Transverse colon (tissue), 4 donors: ENCODE measurements around the gene DNHD1. TPM values are rescaled to one million over a fixed set of nuclear protein-coding genes. Genes with fewer than 3 reads are reported as not detected.

Experiments used
- DNase-seq: peaks from one replicate; pipeline ENCODE4 v3.0.0-alpha.2; 2019
- H3K27ac ChIP-seq, 4 donors: fragments of 200-600 bp; sonication (generic); 2 replicates each; pipeline ENCODE4 v1.5.1; 2016 to 2018; ENCODE audit warnings: inconsistent platforms in 4 of 4
- H3K27me3 ChIP-seq: fragments of 200-600 bp; sonication (generic); 2 replicates; pipeline ENCODE4 v1.5.1; 2017; ENCODE audit warnings: inconsistent platforms
- H3K36me3 ChIP-seq, 4 donors: fragments of 200-600 bp; sonication (generic); 2 replicates each; pipeline ENCODE4 v1.5.1; 2017 to 2019; ENCODE audit warnings: inconsistent platforms in 4 of 4
- H3K4me1 ChIP-seq, 4 donors: fragments of 200-600 bp; sonication (generic); 2 replicates each; pipeline ENCODE4 v1.5.1; 2017 to 2020; ENCODE audit warnings: inconsistent platforms in 4 of 4
- H3K4me3 ChIP-seq, 4 donors: fragments of 200-600 bp; sonication (generic); 1 replicate in 1 of 4; 2 replicates in 3 of 4; pipeline versions ENCODE4 v1.5.1 to v1.6.1; 2017 to 2019; ENCODE audit warnings: inconsistent platforms in 4 of 4
- H3K9me3 ChIP-seq, 2 donors: fragments of 200-600 bp; sonication (generic); 2 replicates each; pipeline ENCODE4 v1.5.1; 2017 to 2019; ENCODE audit warnings: inconsistent platforms in 2 of 2
- CTCF ChIP-seq, 5 experiments: fragments of 200-600 bp in 3 of 5; fragments of 450-650 bp in 2 of 5; sonication (generic) in 3 of 5; IDR thresholded peaks; 1 replicate in 2 of 5; 2 replicates in 3 of 5; pipeline ENCODE4 v1.5.1; 2016 to 2017; ENCODE audit warnings: antibody characterized with exemption in 5 of 5, inconsistent platforms in 3 of 5, mild to moderate bottlenecking in 2 of 5, moderate library complexity in 1 of 5
- EP300 ChIP-seq: sonication (generic); formaldehyde crosslinking; IDR thresholded peaks from one replicate; pipeline ENCODE4 v1.6.1; 2017; ENCODE audit warnings: antibody characterized with exemption, low read depth
- POLR2A ChIP-seq: fragments of 450-650 bp; IDR thresholded peaks from one replicate; pipeline ENCODE4 v1.6.1; 2016; ENCODE audit warnings: antibody characterized with exemption, mild to moderate bottlenecking, moderate library complexity
- POLR2AphosphoS5 ChIP-seq, 3 donors: sonication (generic); formaldehyde crosslinking; IDR thresholded peaks; one replicate each; pipeline ENCODE4 v1.6.1; 2016; ENCODE audit warnings: antibody characterized with exemption in 3 of 3
- WGBS, 2 donors: methylation state at CpG; one replicate each; pipeline ENCODE4 v1.1.5; 2018; ENCODE audit warnings: low coverage in 1 of 2; 5-methylcytosine and 5-hydroxymethylcytosine counted together
- in situ Hi-C, 4 donors: fragments of 200-750 bp; cut with MboI; loops; one replicate each; pipeline versions ENCODE4 v1.15.0 to v1.15.1; 2017; ENCODE audit warnings: low sequenced_read_pairs in 3 of 4, low pct_ligation_motif_present in 1 of 4, low pct_unique_long_range_greater_than_20kb in 1 of 4
- intact Hi-C: fragments of 100-400 bp; cut with DNase I; formaldehyde crosslinking; loops from one replicate; pipeline ENCODE4 v1.15.1; 2023; ENCODE audit warnings: low total_unique reads
- total RNA-seq, 4 donors: library from RNA; depleted of rRNA; stranded (reverse); fragments of >200 nt; gene quantifications; one replicate each; pipeline ENCODE4 v1.1.0, GENCODE V29; 2016

DNHD1 gene
- total RNA-seq, 4 donors from 2014 or later: 19.3 to 57.5 (median 34.0) TPM

- 94 to 99% methylated on average over 3 of the region's 3 CpGs for WGBS, 2 donors
- Histone ChIP-seq H3K9me3 (no peaks in the 10 kb centered on the region), H3K27ac (no peak overlapping the region), H3K4me1 (peaks cover 0 to 6% (median 0%) of the 10 kb centered on the region in 4 donors), H3K4me3 (no peak overlapping the region), H3K27me3 (no peaks in the 10 kb centered on the region), H3K36me3 (peaks cover 0 to 4% (median 0%) of the 10 kb centered on the region in 4 donors)
- DNase-seq: no peak
- in situ Hi-C loops: loop anchor here in 1 of 4 donors (10.0 kb wide), 2 partner anchors 58 to 118 kb away; partner anchors contain the start of gene HPX
- intact Hi-C loops: loop anchor here (10.0 kb wide), 1 partner anchor 128 kb away; no protein-coding TSS in a partner anchor
- TF ChIP-seq EP300: no peak
- no peak for TF ChIP-seq POLR2AphosphoS5 (IDR thresholded peaks at IDR 0.05)
- no peak for TF ChIP-seq POLR2A
Measured at GRCh38 chr11:6502382-6502781, 5.3 kb downstream of the DNHD1 start.

- no peaks in the 10 kb centered on the region for H3K9me3 ChIP-seq
- H3K4me1 ChIP-seq: no peaks in the 10 kb centered on the region
- intact Hi-C loops (loop anchor here (10.0 kb wide), 1 partner anchor 129 kb away; no protein-coding TSS in a partner anchor), in situ Hi-C loops (loop anchor here in 1 of 4 donors (10.0 kb wide), 2 partner anchors 59 to 119 kb away; partner anchors contain the start of gene HPX)
- peaks cover 0 to 4% (median 0%) of the 10 kb centered on the region in 4 donors for H3K36me3 ChIP-seq
- H3K27me3 ChIP-seq: no peaks in the 10 kb centered on the region
- H3K27ac ChIP-seq: no peak overlapping the region
- no peak for DNase-seq
- WGBS, 2 donors: 44 to 94% methylated on average over 1 to 3 of the region's 3 CpGs
- TF ChIP-seq POLR2A (no peak), EP300 (no peak), POLR2AphosphoS5 (IDR thresholded peaks at IDR 0.05) (no peak), CTCF (IDR thresholded peaks at IDR 0.05) (no peak)
- no peak overlapping the region for H3K4me3 ChIP-seq
Measured at GRCh38 chr11:6504166-6504565, 7.1 kb downstream of the DNHD1 start.

- peak overlapping the region in 2 of 4 donors; percentile 12 to 36 for H3K27ac ChIP-seq
- H3K36me3 ChIP-seq: peaks cover 0 to 4% (median 0%) of the 10 kb centered on the region in 4 donors
- in situ Hi-C loops (loop anchor here in 1 of 4 donors (10.0 kb wide), 2 partner anchors 61 to 121 kb away; partner anchors contain the start of gene HPX), intact Hi-C loops (loop anchor here (10.0 kb wide), 1 partner anchor 131 kb away; no protein-coding TSS in a partner anchor)
- H3K4me1 ChIP-seq: no peaks in the 10 kb centered on the region
- H3K9me3 ChIP-seq: no peaks in the 10 kb centered on the region
- H3K27me3 ChIP-seq: no peaks in the 10 kb centered on the region
- 0 to 57% methylated on average over 1 to 2 of the region's 2 CpGs for WGBS, 2 donors
- TF ChIP-seq EP300: no peak
- peak; percentile 64 to 80 (median 73) for TF ChIP-seq CTCF (IDR thresholded peaks at IDR 0.05)
- no peak overlapping the region for H3K4me3 ChIP-seq
- DNase-seq: no peak
Measured at GRCh38 chr11:6505577-6506240, 8.6 kb downstream of the DNHD1 start.

GRCh38 chr11:6516865-6517264 is 19.8 kb downstream of the DNHD1 start:
- in situ Hi-C loops: no loop called here
- Histone ChIP-seq H3K4me1 (no peaks in the 10 kb centered on the region), H3K4me3 (no peak overlapping the region), H3K27ac (no peak overlapping the region), H3K9me3 (no peaks in the 10 kb centered on the region), H3K27me3 (no peaks in the 10 kb centered on the region), H3K36me3 (peaks cover 0 to 4% (median 0%) of the 10 kb centered on the region in 4 donors)
- intact Hi-C loops: no loop called here
- no peak for DNase-seq
- TF ChIP-seq POLR2A: no peak
- no peak for TF ChIP-seq CTCF (IDR thresholded peaks at IDR 0.05)
- no peak for TF ChIP-seq POLR2AphosphoS5 (IDR thresholded peaks at IDR 0.05)
- no peak for TF ChIP-seq EP300
